Measurements from ENCODE around the gene CTU2. TPM values are rescaled to one million over a fixed set of nuclear protein-coding genes. Genes with fewer than 3 reads are reported as not detected.

CTU2 gene
- total and polyA plus RNA-seq, 10 of the 15 experiments (the other 5 are each of a cell fraction or from before 2014, with no cell fraction given), result 0.32 to 44.5 (median 18.2) TPM

GRCh38 chr16:88681084-88681680 lies 25.1 kb upstream of the CTU2 start (continued):
- TF ChIP-seq MLLT1 (IDR thresholded peaks at IDR 0.05), result no peak; the same call in 1 of the 2 replicates
- peak; percentile 46; the same call in 1 of the 2 replicates for TF ChIP-seq SMC3 (IDR thresholded peaks at IDR 0.05; ENCODE audit: borderline replicate concordance, low read length)
- peak; percentile 81; the same call in 1 of the 2 replicates for TF ChIP-seq SMARCA5 (IDR thresholded peaks at IDR 0.05)
- peak; percentile 52; the same call in 1 of the 2 replicates for TF ChIP-seq RAD21 (IDR thresholded peaks at IDR 0.05; ENCODE audit: insufficient read depth, low read depth, low read length)
- no peak for TF ChIP-seq NRF1 (conservative IDR thresholded peaks at IDR 0.05; ENCODE audit: low read depth, low read length)
- peak; percentile 2; the same call in 1 of the 2 replicates for TF ChIP-seq CHD4 (IDR thresholded peaks at IDR 0.05)
- no peak for TF ChIP-seq EGR1 (IDR thresholded peaks at IDR 0.05; ENCODE audit: borderline replicate concordance in 1 of 2, low read depth in 2 of 2, low read length in 2 of 2)
- 0 out of 2 replicates have a peak, but pooled peaks have one; percentile 39 for TF ChIP-seq CBFB (IDR thresholded peaks at IDR 0.05; ENCODE audit: low read depth)
- peak; percentile 71 to 80 (median 79) for TF ChIP-seq CTCF (IDR thresholded peaks at IDR 0.05 in 2 of 3, conservative IDR thresholded peaks at IDR 0.05 in 1 of 3; ENCODE audit: control insufficient read depth in 2 of 3, extremely low read depth in 1 of 3, insufficient read depth in 1 of 3, low read depth in 3 of 3, low read length in 3 of 3)
- TF ChIP-seq, protein P1, sequence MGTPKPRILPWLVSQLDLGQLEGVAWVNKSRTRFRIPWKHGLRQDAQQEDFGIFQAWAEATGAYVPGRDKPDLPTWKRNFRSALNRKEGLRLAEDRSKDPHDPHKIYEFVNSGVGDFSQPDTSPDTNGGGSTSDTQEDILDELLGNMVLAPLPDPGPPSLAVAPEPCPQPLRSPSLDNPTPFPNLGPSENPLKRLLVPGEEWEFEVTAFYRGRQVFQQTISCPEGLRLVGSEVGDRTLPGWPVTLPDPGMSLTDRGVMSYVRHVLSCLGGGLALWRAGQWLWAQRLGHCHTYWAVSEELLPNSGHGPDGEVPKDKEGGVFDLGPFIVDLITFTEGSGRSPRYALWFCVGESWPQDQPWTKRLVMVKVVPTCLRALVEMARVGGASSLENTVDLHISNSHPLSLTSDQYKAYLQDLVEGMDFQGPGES (IDR thresholded peaks at IDR 0.05), result 0 out of 2 replicates have a peak, but pooled peaks have one; percentile 23

Data from GM12878 (cell line).